ENCODE measurements around the gene APOBEC3A. TPM values are rescaled to one million over a fixed set of nuclear protein-coding genes. Genes with fewer than 3 reads are reported as not detected.
A peak's percentile ranks its signal among the peaks of the same experiment; 100 is the strongest.
"Not testable (repeated sequence)": the region's sequence is repeated elsewhere in the genome, so short reads cannot be mapped to it uniquely, and the experiment has no call there.

The APOBEC3A gene
- polyA plus RNA-seq, 1 experiment: not detected

- POLR2A ChIA-PET: interaction anchor here (0.5 kb wide), 1 partner anchor 121 kb away, joined by 4 read pairs; no protein-coding TSS in a partner anchor
These were observed 45.8 kb downstream of the APOBEC3A start for GRCh38 chr22:39003165-39003638.

GRCh38 chr22:39007177-39007576 lies 49.8 kb downstream of the APOBEC3A start:
- no peak for TF ChIP-seq CTCF (IDR thresholded peaks at IDR 0.05; ENCODE audit: insufficient read depth, low read depth, low read length)
- no peak overlapping the region for H3K4me3 ChIP-seq (ENCODE audit: low read depth, low read length)
- POLR2A ChIA-PET: no interaction called here
- no peaks in the 10 kb centered on the region for H3K27me3 ChIP-seq (ENCODE audit: control insufficient read depth, insufficient read depth, low read length)
- DNase-seq (ENCODE audit: low read depth): no peak
- CTCF ChIA-PET: interaction anchor here (0.7 to 10.6 kb wide), 14 partner anchors 77 to 241 kb away, joined by 3 to 136 read pairs (median 3); partner anchors contain the start of gene CBX6
- no peaks in the 10 kb centered on the region for H3K36me3 ChIP-seq (ENCODE audit: control insufficient read depth, insufficient read depth, low read length)

More at GRCh38 chr22:39003165-39003638, 45.8 kb downstream of the APOBEC3A start:
- peak; percentile 55 for DNase-seq (ENCODE audit: low read depth)
- Histone ChIP-seq H3K4me3 (ENCODE audit: low read depth, low read length) (no peak overlapping the region), H3K27me3 (ENCODE audit: control insufficient read depth, insufficient read depth, low read length) (peaks cover 5% of the 10 kb centered on the region), H3K36me3 (ENCODE audit: control insufficient read depth, insufficient read depth, low read length) (no peaks in the 10 kb centered on the region)
- peak; percentile 76 for TF ChIP-seq CTCF (IDR thresholded peaks at IDR 0.05; ENCODE audit: insufficient read depth, low read depth, low read length)
- CTCF ChIA-PET: interaction anchor here (0.5 to 10.6 kb wide), 24 partner anchors 10 to 1382 kb away, joined by 3 to 136 read pairs (median 4); partner anchors contain the start of genes APOBEC3C and CBX6

- DNase-seq (ENCODE audit: low read depth); POLR2A ChIA-PET: not testable (repeated sequence)
- CTCF ChIA-PET: interaction anchor here (1.0 to 10.6 kb wide), 9 partner anchors 76 to 242 kb away, joined by 3 to 136 read pairs (median 3); partner anchors contain the start of gene CBX6
These were observed 51.0 kb downstream of the APOBEC3A start for GRCh38 chr22:39008271-39008850.

DNA sequence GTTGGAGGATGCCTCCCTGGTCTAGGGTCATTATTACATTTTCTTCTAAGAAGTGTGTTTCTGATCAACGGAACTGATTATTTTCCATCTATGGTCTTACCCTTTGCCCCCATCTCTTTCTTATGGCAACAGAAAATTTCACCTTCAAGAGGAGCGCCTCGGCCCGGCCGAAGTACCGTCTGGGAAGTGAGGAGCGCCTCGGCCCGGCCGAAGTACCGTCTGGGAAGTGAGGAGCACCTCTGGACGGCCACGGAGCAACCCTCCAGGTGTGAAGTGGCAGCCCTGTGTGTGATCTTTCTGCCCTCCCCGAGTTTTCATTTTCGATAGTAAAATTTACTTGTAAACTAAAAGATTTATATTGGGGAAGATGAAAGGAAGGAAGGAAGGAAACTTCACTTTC lies 53.5 kb downstream of the APOBEC3A start:
- no peaks in the 10 kb centered on the region for H3K36me3 ChIP-seq (ENCODE audit: control insufficient read depth, insufficient read depth, low read length)
- DNase-seq (ENCODE audit: low read depth): no peak
- CTCF ChIA-PET: no interaction called here
- no peaks in the 10 kb centered on the region for H3K27me3 ChIP-seq (ENCODE audit: control insufficient read depth, insufficient read depth, low read length)
- POLR2A ChIA-PET: no interaction called here
- H3K4me3 ChIP-seq (ENCODE audit: low read depth, low read length): no peak overlapping the region
- no peak for TF ChIP-seq CTCF (IDR thresholded peaks at IDR 0.05; ENCODE audit: insufficient read depth, low read depth, low read length)

More at GRCh38 chr22:39008271-39008850, 51.0 kb downstream of the APOBEC3A start:
- not testable (repeated sequence) for H3K27me3 ChIP-seq (ENCODE audit: control insufficient read depth, insufficient read depth, low read length); H3K4me3 ChIP-seq (ENCODE audit: low read depth, low read length); H3K36me3 ChIP-seq (ENCODE audit: control insufficient read depth, insufficient read depth, low read length)

Other genes with a start within 250 kb of the APOBEC3A start
- 52.4 and 98.4 TPM in 2 replicates for gene SUN2, start 201.6 kb upstream of the APOBEC3A start, polyA plus RNA-seq (2011; rRNA removed)
- gene DNAL4, start 163.5 kb upstream of the APOBEC3A start, polyA plus RNA-seq (2011; rRNA removed): 21.4 and 29.9 TPM in 2 replicates
- 1.4 and 2.5 TPM in 2 replicates for gene NPTXR, start 113.6 kb upstream of the APOBEC3A start, polyA plus RNA-seq (2011; rRNA removed)
- gene CBX6, start 85.4 kb upstream of the APOBEC3A start, polyA plus RNA-seq (2011; rRNA removed): 15.4 and 21.9 TPM in 2 replicates
- 14.2 and 16.0 TPM in 2 replicates for gene APOBEC3B, start 24.7 kb downstream of the APOBEC3A start, polyA plus RNA-seq (2011; rRNA removed)
- 20.4 and 20.9 TPM in 2 replicates for gene APOBEC3C, start 56.6 kb downstream of the APOBEC3A start, polyA plus RNA-seq (2011; rRNA removed)
- gene APOBEC3D, start 63.5 kb downstream of the APOBEC3A start, polyA plus RNA-seq (2011; rRNA removed): 0.60 and 0.75 TPM in 2 replicates
- 8.6 and 9.1 TPM in 2 replicates for gene APOBEC3F, start 83.3 kb downstream of the APOBEC3A start, polyA plus RNA-seq (2011; rRNA removed)
- gene APOBEC3G, start 119.7 kb downstream of the APOBEC3A start, polyA plus RNA-seq (2011; rRNA removed): 7.3 TPM in 2 replicates
- gene APOBEC3H, start 139.6 kb downstream of the APOBEC3A start, polyA plus RNA-seq (2011; rRNA removed): 0.10 and 0.26 TPM in 2 replicates
- gene CBX7, start 195.1 kb downstream of the APOBEC3A start, polyA plus RNA-seq (2011; rRNA removed): 4.2 and 5.3 TPM in 2 replicates

All from BJ (cell line).